Panc1 (cell line): ENCODE data around the gene CCDC51. TPM values are rescaled to one million over a fixed set of nuclear protein-coding genes. Genes with fewer than 3 reads are reported as not detected.

Experiments used
- ATAC-seq: fragments of 200-7000 bp; cut with Tn5 transposase; 2 replicates; pipeline ENCODE4 v1.9.1; 2020; ENCODE audit warnings: mild to moderate bottlenecking, moderate library complexity
- BruUV-seq: library from RNA; stranded (reverse); fragments of 400-500 nt; replicated peaks from 2 replicates; lab custom pipeline; 2021; lab: Mats Ljungman, UMichigan
- CTCF ChIA-PET: fragments of 300-600 bp; sonication (Branson Sonifier 250); formaldehyde crosslinking; loops from one replicate; lab custom pipeline; 2022; ENCODE audit warnings: antibody characterized with exemption; lab: Charles Lee
- POLR2A ChIA-PET: fragments of 300-600 bp; sonication (Branson Sonifier 250); formaldehyde crosslinking; loops from one replicate; lab custom pipeline; 2022; ENCODE audit warnings: antibody characterized with exemption; lab: Charles Lee
- DNase-seq: peaks from one replicate; pipeline ENCODE4 v3.0.0-alpha.2; 2010; ENCODE audit warnings: low read depth, low spot score
- H3K27ac ChIP-seq: 2 replicates; pipeline ENCODE4 v1.5.1; 2011; ENCODE audit warnings: mild to moderate bottlenecking, low read length, inconsistent platforms
- H3K27me3 ChIP-seq: fragments of 200-500 bp; sonication (Bioruptor generic); 2 replicates; pipeline ENCODE4 v1.6.0; 2014; ENCODE audit warnings: low read length, inconsistent platforms; ENCODE audit not compliant: control insufficient read depth, insufficient read depth
- H3K36me3 ChIP-seq: fragments of 200-500 bp; sonication (Bioruptor generic); 2 replicates; pipeline ENCODE4 v1.5.1; 2014; ENCODE audit warnings: inconsistent platforms, mild to moderate bottlenecking, low read length, moderate library complexity; ENCODE audit not compliant: control insufficient read depth, insufficient read depth
- H3K4me1 ChIP-seq: 2 replicates; pipeline ENCODE4 v1.5.1; 2011; ENCODE audit warnings: inconsistent platforms, mild to moderate bottlenecking, low read length, moderate library complexity; ENCODE audit not compliant: control insufficient read depth, insufficient read depth
- H3K4me3 ChIP-seq, 2 experiments: 2 replicates each; pipeline ENCODE4 v1.5.1; 2011 to 2012; ENCODE audit warnings: low read depth in 2 of 2, low read length in 2 of 2, mild to moderate bottlenecking in 2 of 2, inconsistent platforms in 1 of 2, moderate library complexity in 1 of 2
- H3K9me3 ChIP-seq: fragments of 200-500 bp; sonication (Bioruptor generic); 2 replicates; pipeline ENCODE4 v1.5.1; 2014; ENCODE audit warnings: low read depth, mild to moderate bottlenecking, inconsistent platforms, low read length, moderate library complexity; ENCODE audit not compliant: control insufficient read depth, insufficient read depth
- POLR2AphosphoS5 ChIP-seq: IDR thresholded peaks from 2 replicates; pipeline ENCODE4 v1.6.1; 2012; ENCODE audit warnings: mild to moderate bottlenecking, low read depth, low read length, moderate library complexity
- SIN3A ChIP-seq: IDR thresholded peaks from 2 replicates; pipeline ENCODE4 v1.6.1; 2012; ENCODE audit warnings: low read depth, mild to moderate bottlenecking, low read length, moderate library complexity, borderline replicate concordance; ENCODE audit not compliant: insufficient read depth
- TCF7L2 ChIP-seq: IDR thresholded peaks from 2 replicates; pipeline ENCODE4 v1.6.1; 2011; ENCODE audit warnings: mild to moderate bottlenecking, low read depth, low read length, inconsistent platforms
- in situ Hi-C: cut with HindIII; loops from 2 replicates; pipeline ENCODE4 v1.10.0; 2016; ENCODE audit warnings: low sequenced_read_pairs, low pct_unique_long_range_greater_than_20kb
- intact Hi-C: fragments of 100-400 bp; cut with micrococcal nuclease; formaldehyde crosslinking; loops from one replicate; pipeline ENCODE4 v1.10.0; 2022; ENCODE audit not compliant: unreplicated experiment
- total RNA-seq: library from RNA; stranded (reverse); gene quantifications from one replicate; pipeline ENCODE4 v1.2.1, GENCODE V29; 2021; ENCODE audit not compliant: unreplicated experiment
- TF ChIP-seq, protein P1 (sequence below): fragments of 450-650 bp; IDR thresholded peaks from 2 replicates; pipeline ENCODE4 v1.5.1; 2017; ENCODE audit warnings: mild to moderate bottlenecking
- TF ChIP-seq, protein P2 (sequence below), 2 experiments: IDR thresholded peaks; 2 replicates each; pipeline ENCODE4 v1.6.1; 2011 to 2012; ENCODE audit warnings: low read depth in 2 of 2, control low read depth in 1 of 2, low read length in 1 of 2, mild to moderate bottlenecking in 1 of 2, moderate library complexity in 1 of 2; ENCODE audit not compliant: insufficient read depth in 1 of 2

Gene CCDC51
- total RNA-seq, 1 experiment from 2014 or later = 11.9 TPM

DNA sequence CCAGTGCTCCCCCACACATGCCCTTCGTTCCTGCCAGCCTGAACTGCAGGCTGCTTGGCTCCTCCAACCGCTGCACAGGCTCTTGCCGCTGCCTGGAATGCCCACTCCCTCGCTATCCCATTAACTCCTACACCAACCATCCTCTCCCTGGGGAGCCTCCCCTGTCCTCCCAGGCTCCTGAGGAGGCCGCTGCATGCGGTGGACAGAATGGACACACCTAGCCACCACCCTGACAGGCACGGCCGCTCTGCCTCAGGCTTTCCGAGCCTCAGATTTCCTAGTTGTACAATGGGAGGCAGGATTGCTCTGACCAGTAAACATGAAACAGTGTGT, 12.3 kb downstream of the CCDC51 start:
- no peak for ATAC-seq
- POLR2A ChIA-PET = no interaction called here
- CTCF ChIA-PET = interaction anchor here (1.0 kb wide), 1 partner anchor 9 kb away, joined by 3 read pairs; no protein-coding TSS in a partner anchor
- Histone ChIP-seq H3K4me1 (peaks cover 4% of the 10 kb centered on the region; the same call in 1 of the 2 replicates), H3K9me3 (no peaks in the 10 kb centered on the region), H3K27me3 (no peaks in the 10 kb centered on the region), H3K4me3 (no peak overlapping the region), H3K36me3 (no peaks in the 10 kb centered on the region), H3K27ac (no peak overlapping the region)
- intact Hi-C loops = no loop called here
- BruUV-seq = no TSS peak
- DNase-seq = no peak
- in situ Hi-C loops = no loop called here
- TF ChIP-seq POLR2AphosphoS5 (no peak), SIN3A (no peak), TCF7L2 (no peak)
- TF ChIP-seq, protein P1, sequence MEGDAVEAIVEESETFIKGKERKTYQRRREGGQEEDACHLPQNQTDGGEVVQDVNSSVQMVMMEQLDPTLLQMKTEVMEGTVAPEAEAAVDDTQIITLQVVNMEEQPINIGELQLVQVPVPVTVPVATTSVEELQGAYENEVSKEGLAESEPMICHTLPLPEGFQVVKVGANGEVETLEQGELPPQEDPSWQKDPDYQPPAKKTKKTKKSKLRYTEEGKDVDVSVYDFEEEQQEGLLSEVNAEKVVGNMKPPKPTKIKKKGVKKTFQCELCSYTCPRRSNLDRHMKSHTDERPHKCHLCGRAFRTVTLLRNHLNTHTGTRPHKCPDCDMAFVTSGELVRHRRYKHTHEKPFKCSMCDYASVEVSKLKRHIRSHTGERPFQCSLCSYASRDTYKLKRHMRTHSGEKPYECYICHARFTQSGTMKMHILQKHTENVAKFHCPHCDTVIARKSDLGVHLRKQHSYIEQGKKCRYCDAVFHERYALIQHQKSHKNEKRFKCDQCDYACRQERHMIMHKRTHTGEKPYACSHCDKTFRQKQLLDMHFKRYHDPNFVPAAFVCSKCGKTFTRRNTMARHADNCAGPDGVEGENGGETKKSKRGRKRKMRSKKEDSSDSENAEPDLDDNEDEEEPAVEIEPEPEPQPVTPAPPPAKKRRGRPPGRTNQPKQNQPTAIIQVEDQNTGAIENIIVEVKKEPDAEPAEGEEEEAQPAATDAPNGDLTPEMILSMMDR = no peak
- TF ChIP-seq, protein P2, sequence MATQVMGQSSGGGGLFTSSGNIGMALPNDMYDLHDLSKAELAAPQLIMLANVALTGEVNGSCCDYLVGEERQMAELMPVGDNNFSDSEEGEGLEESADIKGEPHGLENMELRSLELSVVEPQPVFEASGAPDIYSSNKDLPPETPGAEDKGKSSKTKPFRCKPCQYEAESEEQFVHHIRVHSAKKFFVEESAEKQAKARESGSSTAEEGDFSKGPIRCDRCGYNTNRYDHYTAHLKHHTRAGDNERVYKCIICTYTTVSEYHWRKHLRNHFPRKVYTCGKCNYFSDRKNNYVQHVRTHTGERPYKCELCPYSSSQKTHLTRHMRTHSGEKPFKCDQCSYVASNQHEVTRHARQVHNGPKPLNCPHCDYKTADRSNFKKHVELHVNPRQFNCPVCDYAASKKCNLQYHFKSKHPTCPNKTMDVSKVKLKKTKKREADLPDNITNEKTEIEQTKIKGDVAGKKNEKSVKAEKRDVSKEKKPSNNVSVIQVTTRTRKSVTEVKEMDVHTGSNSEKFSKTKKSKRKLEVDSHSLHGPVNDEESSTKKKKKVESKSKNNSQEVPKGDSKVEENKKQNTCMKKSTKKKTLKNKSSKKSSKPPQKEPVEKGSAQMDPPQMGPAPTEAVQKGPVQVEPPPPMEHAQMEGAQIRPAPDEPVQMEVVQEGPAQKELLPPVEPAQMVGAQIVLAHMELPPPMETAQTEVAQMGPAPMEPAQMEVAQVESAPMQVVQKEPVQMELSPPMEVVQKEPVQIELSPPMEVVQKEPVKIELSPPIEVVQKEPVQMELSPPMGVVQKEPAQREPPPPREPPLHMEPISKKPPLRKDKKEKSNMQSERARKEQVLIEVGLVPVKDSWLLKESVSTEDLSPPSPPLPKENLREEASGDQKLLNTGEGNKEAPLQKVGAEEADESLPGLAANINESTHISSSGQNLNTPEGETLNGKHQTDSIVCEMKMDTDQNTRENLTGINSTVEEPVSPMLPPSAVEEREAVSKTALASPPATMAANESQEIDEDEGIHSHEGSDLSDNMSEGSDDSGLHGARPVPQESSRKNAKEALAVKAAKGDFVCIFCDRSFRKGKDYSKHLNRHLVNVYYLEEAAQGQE (IDR thresholded peaks at IDR 0.05; ENCODE audit: insufficient read depth in 1 of 2, low read depth in 2 of 2, low read length in 1 of 2) = no peak

DNA sequence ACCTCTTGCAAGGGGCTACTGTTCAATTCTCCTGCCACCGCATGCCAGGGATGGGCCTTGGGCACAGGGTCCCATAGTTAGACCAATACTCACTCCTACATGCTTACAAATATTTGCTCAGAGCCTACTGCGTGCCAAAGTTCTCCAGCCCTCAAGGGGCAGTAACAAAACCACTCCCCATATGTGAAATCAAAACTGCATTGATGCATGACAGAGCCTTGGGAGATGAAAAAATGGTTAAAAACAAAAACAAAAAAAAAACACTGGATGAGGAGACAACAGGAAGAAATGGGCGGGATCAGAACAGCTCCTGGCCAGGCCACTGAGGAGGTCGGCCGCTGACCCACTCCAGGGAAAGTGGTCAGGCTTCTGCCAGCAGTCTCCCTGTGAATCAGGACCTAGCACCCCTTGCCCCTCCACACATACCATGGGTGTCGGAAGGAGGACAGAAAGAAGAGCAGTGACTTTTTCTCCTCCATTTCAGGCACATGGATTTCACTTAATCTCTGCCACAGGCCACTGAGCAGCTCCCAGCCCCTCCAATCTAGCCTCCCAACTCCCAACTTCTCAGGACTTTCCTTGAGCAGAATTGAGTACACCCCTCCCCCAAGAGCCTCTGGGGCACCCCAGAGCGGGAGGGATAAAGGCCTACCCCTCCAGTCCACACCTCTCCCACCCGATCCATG, 12.8 kb downstream of the CCDC51 start:
- H3K4me3 ChIP-seq = no peak overlapping the region
- H3K27ac ChIP-seq = no peak overlapping the region
- CTCF ChIA-PET = interaction anchor here (1.0 to 1.2 kb wide), 2 partner anchors 9 kb away, joined by 3 to 4 read pairs; no protein-coding TSS in a partner anchor
- DNase-seq = no peak
- in situ Hi-C loops = no loop called here
- no peaks in the 10 kb centered on the region for H3K27me3 ChIP-seq
- H3K9me3 ChIP-seq = no peaks in the 10 kb centered on the region
- H3K4me1 ChIP-seq = peaks cover 4% of the 10 kb centered on the region; the same call in 1 of the 2 replicates
- POLR2A ChIA-PET = no interaction called here
- ATAC-seq = no peak
- intact Hi-C loops = no loop called here
- H3K36me3 ChIP-seq = no peaks in the 10 kb centered on the region
- BruUV-seq = no TSS peak
- TF ChIP-seq TCF7L2 (no peak), SIN3A (no peak), POLR2AphosphoS5 (no peak)
- TF ChIP-seq, protein P2 (IDR thresholded peaks at IDR 0.05; ENCODE audit: insufficient read depth in 1 of 2, low read depth in 2 of 2, low read length in 1 of 2) = no peak
- TF ChIP-seq, protein P1 = no peak
